Fibroblast of lung (primary cell): ENCODE results near the gene SLC39A1. TPM values are rescaled to one million over a fixed set of nuclear protein-coding genes. Genes with fewer than 3 reads are reported as not detected.
A peak's percentile ranks its signal among the peaks of the same experiment; 100 is the strongest.

Experiments
- DNase-seq, 2 donors: peaks; one replicate each; pipeline versions ENCODE4 v3.0.0 to v3.0.0-alpha.2; 2010; ENCODE audit warnings: low read depth in 2 of 2
- H2AFZ ChIP-seq: 2 replicates; pipeline ENCODE4 v1.5.1; 2012; ENCODE audit warnings: low read length, control low read depth, inconsistent platforms
- H3K27ac ChIP-seq: 2 replicates; pipeline ENCODE4 v1.5.1; 2011; ENCODE audit warnings: low read length, control low read depth; ENCODE audit not compliant: insufficient read depth
- H3K27me3 ChIP-seq: 2 replicates; pipeline ENCODE4 v1.5.1; 2011; ENCODE audit warnings: mild to moderate bottlenecking, low read length; ENCODE audit not compliant: control insufficient read depth, insufficient read depth
- H3K36me3 ChIP-seq: 2 replicates; pipeline ENCODE4 v1.5.1; 2011; ENCODE audit warnings: low read length; ENCODE audit not compliant: control insufficient read depth, insufficient read depth
- H3K4me1 ChIP-seq: 2 replicates; pipeline ENCODE4 v1.5.1; 2011; ENCODE audit warnings: low read length; ENCODE audit not compliant: control insufficient read depth, insufficient read depth; ENCODE audit errors: extremely low read depth
- H3K4me2 ChIP-seq: 2 replicates; pipeline ENCODE4 v1.5.1; 2011; ENCODE audit warnings: low read length, control low read depth; ENCODE audit not compliant: insufficient read depth; ENCODE audit errors: extremely low read depth
- H3K4me3 ChIP-seq, 4 experiments: fragments of 200-600 bp in 1 of 4; sonication (generic) in 1 of 4; replicated peaks in 1 of 4; 2 replicates each; pipeline ENCODE4 v1.5.1; 2011 to 2016; ENCODE audit warnings: low read length in 4 of 4, low read depth in 3 of 4, mild to moderate bottlenecking in 3 of 4, control low read depth in 2 of 4, inconsistent platforms in 1 of 4, mixed read lengths in 1 of 4; ENCODE audit not compliant: insufficient read depth in 1 of 4; ENCODE audit errors: control extremely low read depth in 1 of 4
- H3K79me2 ChIP-seq: 2 replicates; pipeline ENCODE4 v1.5.1; 2012; ENCODE audit warnings: mild to moderate bottlenecking, low read length, inconsistent platforms; ENCODE audit not compliant: control insufficient read depth, insufficient read depth
- H3K9ac ChIP-seq: 2 replicates; pipeline ENCODE4 v1.5.1; 2011; ENCODE audit warnings: mild to moderate bottlenecking, low read length, control low read depth; ENCODE audit not compliant: insufficient read depth
- H3K9me3 ChIP-seq: 2 replicates; pipeline ENCODE4 v1.5.1; 2012; ENCODE audit warnings: low read depth, low read length; ENCODE audit not compliant: control insufficient read depth, insufficient read depth
- H4K20me1 ChIP-seq: 2 replicates; pipeline ENCODE4 v1.5.1; 2011; ENCODE audit warnings: low read length; ENCODE audit not compliant: control insufficient read depth, insufficient read depth; ENCODE audit errors: extremely low read depth
- EZH2 ChIP-seq: IDR thresholded peaks from 2 replicates; pipeline ENCODE4 v1.5.1; 2012; ENCODE audit warnings: low read length, control low read depth, mild to moderate bottlenecking; ENCODE audit errors: missing control alignments
- polyA plus RNA-seq, 2 donors: library from polyadenylated mRNA; depleted of rRNA in 1 of 2; stranded (reverse) in 1 of 2; unstranded in 1 of 2; fragments of >200 nt; gene quantifications; 2 replicates each; pipeline ENCODE4 v1.2.1, GENCODE V29; 2011 to 2012; ENCODE audit warnings: missing spikeins in 1 of 2
- total RNA-seq: library from RNA; depleted of rRNA; stranded (reverse); fragments of >200 nt; gene quantifications from 2 replicates; pipeline ENCODE4 v1.2.1, GENCODE V29; 2014
- TF ChIP-seq, protein P1 (sequence below), 2 donors: IDR thresholded peaks in 1 of 2; conservative IDR thresholded peaks in 1 of 2; 1 replicate in 1 of 2; 2 replicates in 1 of 2; pipeline ENCODE4 v1.5.1; 2011 to 2012; ENCODE audit warnings: low read length in 2 of 2, control low read depth in 1 of 2, inconsistent platforms in 1 of 2, low read depth in 1 of 2, mild to moderate bottlenecking in 1 of 2

Gene SLC39A1
- total and polyA plus RNA-seq, 2 donors (not counting 1 experiment from before 2014, with no cell fraction given): 94.4 to 119 TPM

DNA sequence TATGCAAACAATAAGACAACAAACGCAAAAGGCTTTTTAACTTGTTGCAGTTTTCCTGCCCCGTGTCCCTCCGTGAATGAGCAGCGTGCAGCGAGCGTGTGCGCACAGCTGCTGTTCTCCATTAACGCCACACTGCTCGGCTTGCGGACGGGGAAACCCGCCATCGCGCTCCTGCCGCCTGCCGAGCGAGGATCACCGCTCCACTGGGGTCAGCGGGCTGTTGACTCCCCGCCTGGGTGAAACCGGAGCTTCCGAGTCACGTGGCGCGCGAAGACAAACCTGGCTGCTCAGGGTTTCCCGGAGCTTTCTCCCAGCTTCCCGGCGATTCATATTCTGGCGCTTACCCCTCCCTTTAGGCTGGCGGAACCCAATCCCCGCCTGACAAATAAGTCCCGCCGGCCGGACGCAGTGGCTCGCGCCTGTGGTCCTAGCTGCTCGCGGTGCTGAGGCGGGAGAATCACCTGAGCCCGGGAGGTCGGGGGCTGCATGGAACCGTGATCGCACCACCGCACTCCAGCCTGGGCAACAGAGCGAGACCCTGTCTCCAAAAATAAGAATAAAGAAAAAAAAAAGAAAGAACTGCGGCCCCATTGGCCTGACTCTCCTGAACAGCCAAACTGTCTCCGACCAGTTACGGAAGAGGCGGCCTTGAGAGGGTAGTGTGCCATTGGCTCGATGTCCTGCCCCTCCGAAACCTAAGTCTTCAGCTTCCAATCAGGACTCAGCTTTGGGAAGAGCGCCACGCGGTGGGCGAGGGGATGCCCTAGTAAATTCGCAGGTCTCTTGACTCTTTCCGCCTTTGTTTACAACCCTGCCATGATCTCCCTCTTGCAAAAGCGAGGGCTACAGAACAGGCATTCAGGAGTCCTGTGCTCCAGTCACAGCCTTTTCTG is 4.0 kb upstream of the SLC39A1 start, which contains the start of gene CREB3L4:
TSS of gene CREB3L4 (plus strand) at position 796 of the 893 bp plus-strand sequence. CDS start 624 bp downstream, outside the sequence.
- TF ChIP-seq EZH2: no peak
- TF ChIP-seq, protein P1, sequence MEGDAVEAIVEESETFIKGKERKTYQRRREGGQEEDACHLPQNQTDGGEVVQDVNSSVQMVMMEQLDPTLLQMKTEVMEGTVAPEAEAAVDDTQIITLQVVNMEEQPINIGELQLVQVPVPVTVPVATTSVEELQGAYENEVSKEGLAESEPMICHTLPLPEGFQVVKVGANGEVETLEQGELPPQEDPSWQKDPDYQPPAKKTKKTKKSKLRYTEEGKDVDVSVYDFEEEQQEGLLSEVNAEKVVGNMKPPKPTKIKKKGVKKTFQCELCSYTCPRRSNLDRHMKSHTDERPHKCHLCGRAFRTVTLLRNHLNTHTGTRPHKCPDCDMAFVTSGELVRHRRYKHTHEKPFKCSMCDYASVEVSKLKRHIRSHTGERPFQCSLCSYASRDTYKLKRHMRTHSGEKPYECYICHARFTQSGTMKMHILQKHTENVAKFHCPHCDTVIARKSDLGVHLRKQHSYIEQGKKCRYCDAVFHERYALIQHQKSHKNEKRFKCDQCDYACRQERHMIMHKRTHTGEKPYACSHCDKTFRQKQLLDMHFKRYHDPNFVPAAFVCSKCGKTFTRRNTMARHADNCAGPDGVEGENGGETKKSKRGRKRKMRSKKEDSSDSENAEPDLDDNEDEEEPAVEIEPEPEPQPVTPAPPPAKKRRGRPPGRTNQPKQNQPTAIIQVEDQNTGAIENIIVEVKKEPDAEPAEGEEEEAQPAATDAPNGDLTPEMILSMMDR (conservative IDR thresholded peaks at IDR 0.05 in 1 of 2, IDR thresholded peaks at IDR 0.05 in 1 of 2; ENCODE audit: low read depth in 1 of 2, low read length in 2 of 2): peak; percentile 29 to 55
- peak; percentile 99 to 100 for DNase-seq
- Histone ChIP-seq H3K4me3 (peak within 1 kb of the TSS; percentile 62 to 90 (median 81)), H2AFZ (peak within 1 kb of the TSS; percentile 92), H3K9ac (peak within 1 kb of the TSS; percentile 75), H3K36me3 (no peaks in the 10 kb centered on the region), H3K79me2 (peaks cover 7% of the 10 kb centered on the region), H3K27ac (peak within 1 kb of the TSS; percentile 80), H4K20me1 (no peaks in the 10 kb centered on the region), H3K27me3 (no peaks in the 10 kb centered on the region), H3K4me2 (peak within 1 kb of the TSS; percentile 99), H3K9me3 (no peaks in the 10 kb centered on the region), H3K4me1 (peaks cover 13% of the 10 kb centered on the region)

DNA sequence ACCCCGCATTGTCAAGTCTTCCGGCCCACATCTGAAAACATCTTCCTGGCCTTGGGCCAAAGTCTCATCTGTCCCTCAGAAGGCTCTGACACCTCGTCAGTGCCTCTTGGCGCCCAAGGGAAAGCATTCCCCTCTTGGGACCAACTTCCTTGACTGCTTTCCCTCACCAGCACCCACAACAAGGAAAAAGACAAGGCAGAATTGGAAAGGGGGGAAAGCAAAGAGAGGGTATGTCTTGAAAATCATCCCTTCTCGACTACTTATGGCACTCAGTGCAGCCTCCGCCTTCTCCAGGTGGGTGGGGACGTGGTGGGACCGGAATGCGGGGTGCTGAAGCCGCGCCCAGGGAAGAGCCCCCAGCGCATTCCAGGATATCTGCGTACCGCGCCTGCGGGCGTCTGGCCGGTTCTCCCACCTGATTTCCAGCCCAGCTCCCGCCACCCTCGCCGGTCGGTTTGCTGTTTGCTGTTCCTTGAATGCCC is 554 bp upstream of the SLC39A1 start:
- peaks cover 12% of the 10 kb centered on the region for H3K79me2 ChIP-seq

More for the DNA sequence above, 554 bp upstream of the SLC39A1 start:
- no peaks in the 10 kb centered on the region for H4K20me1 ChIP-seq
- peak overlapping the region; percentile 88 for H3K9ac ChIP-seq
- TF ChIP-seq, protein P1 (conservative IDR thresholded peaks at IDR 0.05 in 1 of 2, IDR thresholded peaks at IDR 0.05 in 1 of 2; ENCODE audit: low read depth in 1 of 2, low read length in 2 of 2): no peak
- no peak for TF ChIP-seq EZH2
- peak overlapping the region; percentile 75 for H2AFZ ChIP-seq
- peaks cover 4% of the 10 kb centered on the region for H3K36me3 ChIP-seq
- H3K27ac ChIP-seq: peak overlapping the region; percentile 91
- peak overlapping the region; percentile 99 for H3K4me2 ChIP-seq
- H3K4me3 ChIP-seq: peak overlapping the region; percentile 72 to 88 (median 78)
- H3K9me3 ChIP-seq: no peaks in the 10 kb centered on the region
- H3K4me1 ChIP-seq: peaks cover 20% of the 10 kb centered on the region
- DNase-seq: peak in 1 of 2 donors; percentile 72
- no peaks in the 10 kb centered on the region for H3K27me3 ChIP-seq
